MCF 10A (cell line): ENCODE data around the gene OAS3. TPM values are rescaled to one million over a fixed set of nuclear protein-coding genes. Genes with fewer than 3 reads are reported as not detected.

Experiments
- BruUV-seq: library from RNA; stranded (reverse); fragments of 400-500 nt; replicated peaks from 2 replicates; lab custom pipeline; 2021; lab: Mats Ljungman, UMichigan
- CTCF ChIA-PET: fragments of 300-600 bp; sonication (Branson Sonifier 250); formaldehyde crosslinking; extraction: SDS; loops from one replicate; lab custom pipeline; 2021; ENCODE audit warnings: antibody characterized with exemption, inconsistent platforms; lab: Yijun Ruan, JAX
- POLR2A ChIA-PET: fragments of 300-600, 350-650 bp; sonication (Branson Sonifier 250); formaldehyde crosslinking; extraction: SDS; loops from one replicate; lab custom pipeline; 2020; ENCODE audit warnings: antibody characterized with exemption, inconsistent platforms; lab: Yijun Ruan, JAX
- DNase-seq: peaks from one replicate; pipeline ENCODE4 v3.0.0-alpha.2; 2018; ENCODE audit not compliant: unreplicated experiment
- H3K27ac Mint-ChIP-seq: one replicate; pipeline ENCODE4 v1.8.0; 2022; ENCODE audit warnings: mild to moderate bottlenecking, low read depth, mixed read lengths; ENCODE audit not compliant: unreplicated experiment
- H3K27me3 Mint-ChIP-seq: one replicate; pipeline ENCODE4 v1.8.0; 2022; ENCODE audit warnings: mixed read lengths; ENCODE audit not compliant: insufficient read depth, unreplicated experiment
- H3K36me3 Mint-ChIP-seq: one replicate; pipeline ENCODE4 v1.8.0; 2022; ENCODE audit warnings: mild to moderate bottlenecking, moderate library complexity, mixed read lengths; ENCODE audit not compliant: insufficient read depth, unreplicated experiment
- H3K4me1 Mint-ChIP-seq: one replicate; pipeline ENCODE4 v1.8.0; 2022; ENCODE audit warnings: mixed read lengths; ENCODE audit not compliant: insufficient read depth, unreplicated experiment
- H3K4me3 Mint-ChIP-seq: one replicate; pipeline ENCODE4 v1.8.0; 2022; ENCODE audit warnings: mild to moderate bottlenecking, moderate library complexity, mixed read lengths; ENCODE audit not compliant: unreplicated experiment
- H3K9me3 Mint-ChIP-seq: one replicate; pipeline ENCODE4 v1.8.0; 2022; ENCODE audit warnings: mixed read lengths; ENCODE audit not compliant: unreplicated experiment
- intact Hi-C: fragments of 100-400 bp; cut with micrococcal nuclease; formaldehyde crosslinking; loops from 2 replicates; pipeline ENCODE4 v1.14.1; 2022
- total RNA-seq: library from RNA; stranded (reverse); gene quantifications from 2 replicates; pipeline ENCODE4 v1.2.3, GENCODE V29; 2022
- TF ChIP-seq, protein P1 (sequence below): fragments of 200-600 bp; IDR thresholded peaks from one replicate; pipeline ENCODE4 v1.8.0; 2022; ENCODE audit warnings: antibody characterized with exemption, mild to moderate bottlenecking; ENCODE audit not compliant: unreplicated experiment

OAS3 gene
- total RNA-seq, 1 experiment from 2014 or later: 6.5 TPM

DNA sequence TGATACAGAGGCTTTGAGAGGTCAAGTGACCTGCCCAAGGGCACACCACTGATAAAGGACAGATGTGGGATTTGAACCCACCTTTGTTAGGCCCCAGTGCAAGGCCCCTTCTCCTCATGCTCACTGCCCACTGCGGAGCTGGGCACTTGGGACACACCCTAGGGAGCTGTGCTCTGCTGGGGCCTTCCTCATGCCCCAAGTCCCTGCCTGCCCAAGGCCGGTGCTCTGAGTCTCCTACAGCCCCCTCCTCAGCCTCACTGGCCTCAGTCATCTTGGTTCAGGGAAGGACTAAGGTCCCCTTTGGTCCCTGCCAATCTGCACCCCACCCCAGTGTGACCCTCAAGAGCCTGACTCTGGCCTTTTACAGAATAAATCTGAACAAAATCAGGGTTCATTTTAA, 7.9 kb upstream of the OAS3 start:
- Mint-ChIP-seq H3K4me3 (no peak overlapping the region), H3K9me3 (no peaks in the 10 kb centered on the region), H3K27ac (no peak overlapping the region), H3K36me3 (peaks cover 3% of the 10 kb centered on the region), H3K27me3 (no peaks in the 10 kb centered on the region), H3K4me1 (peaks cover 5% of the 10 kb centered on the region)
- no peak for DNase-seq
- intact Hi-C loops: no loop called here
- TF ChIP-seq, protein P1, sequence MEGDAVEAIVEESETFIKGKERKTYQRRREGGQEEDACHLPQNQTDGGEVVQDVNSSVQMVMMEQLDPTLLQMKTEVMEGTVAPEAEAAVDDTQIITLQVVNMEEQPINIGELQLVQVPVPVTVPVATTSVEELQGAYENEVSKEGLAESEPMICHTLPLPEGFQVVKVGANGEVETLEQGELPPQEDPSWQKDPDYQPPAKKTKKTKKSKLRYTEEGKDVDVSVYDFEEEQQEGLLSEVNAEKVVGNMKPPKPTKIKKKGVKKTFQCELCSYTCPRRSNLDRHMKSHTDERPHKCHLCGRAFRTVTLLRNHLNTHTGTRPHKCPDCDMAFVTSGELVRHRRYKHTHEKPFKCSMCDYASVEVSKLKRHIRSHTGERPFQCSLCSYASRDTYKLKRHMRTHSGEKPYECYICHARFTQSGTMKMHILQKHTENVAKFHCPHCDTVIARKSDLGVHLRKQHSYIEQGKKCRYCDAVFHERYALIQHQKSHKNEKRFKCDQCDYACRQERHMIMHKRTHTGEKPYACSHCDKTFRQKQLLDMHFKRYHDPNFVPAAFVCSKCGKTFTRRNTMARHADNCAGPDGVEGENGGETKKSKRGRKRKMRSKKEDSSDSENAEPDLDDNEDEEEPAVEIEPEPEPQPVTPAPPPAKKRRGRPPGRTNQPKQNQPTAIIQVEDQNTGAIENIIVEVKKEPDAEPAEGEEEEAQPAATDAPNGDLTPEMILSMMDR: no peak
- ChIA-PET POLR2A (interaction anchor here (0.6 to 0.7 kb wide), 2 partner anchors 254 to 967 kb away, joined by 3 read pairs; no protein-coding TSS in a partner anchor), CTCF (interaction anchor here (1.1 kb wide), 1 partner anchor 11 kb away, joined by 4 read pairs; no protein-coding TSS in a partner anchor)
- BruUV-seq: no TSS peak

DNA sequence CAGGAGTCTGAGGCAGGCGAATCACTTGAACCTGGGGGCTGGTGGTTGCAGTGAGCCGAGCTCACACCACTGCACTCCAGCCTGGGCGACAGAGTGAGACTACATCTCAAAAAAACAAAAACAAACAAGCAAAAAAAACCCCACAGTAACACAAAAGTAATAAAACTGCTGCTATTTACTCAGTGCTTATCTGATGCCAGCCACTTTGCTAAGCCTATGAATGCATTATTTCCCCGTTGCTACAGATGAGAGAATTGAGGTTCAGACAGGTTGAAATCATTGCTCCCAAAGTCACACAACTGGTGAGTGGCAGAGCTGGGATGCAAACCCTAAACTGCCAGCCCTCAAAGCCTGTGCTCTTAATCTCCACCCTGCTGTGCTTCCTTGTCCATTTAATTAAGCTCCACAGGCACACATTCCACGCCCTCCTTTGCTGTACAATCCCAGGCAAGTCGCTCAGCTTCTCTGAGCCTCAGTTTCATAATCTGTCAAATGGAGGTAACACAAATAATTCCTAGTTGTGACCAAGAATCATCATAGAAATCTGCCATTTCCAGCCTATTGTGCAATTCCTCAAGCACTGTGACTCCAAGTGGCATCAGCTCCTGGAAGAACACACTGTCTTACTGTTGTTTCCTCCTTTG, 5.7 kb upstream of the OAS3 start:
- no TSS peak for BruUV-seq

DNA sequence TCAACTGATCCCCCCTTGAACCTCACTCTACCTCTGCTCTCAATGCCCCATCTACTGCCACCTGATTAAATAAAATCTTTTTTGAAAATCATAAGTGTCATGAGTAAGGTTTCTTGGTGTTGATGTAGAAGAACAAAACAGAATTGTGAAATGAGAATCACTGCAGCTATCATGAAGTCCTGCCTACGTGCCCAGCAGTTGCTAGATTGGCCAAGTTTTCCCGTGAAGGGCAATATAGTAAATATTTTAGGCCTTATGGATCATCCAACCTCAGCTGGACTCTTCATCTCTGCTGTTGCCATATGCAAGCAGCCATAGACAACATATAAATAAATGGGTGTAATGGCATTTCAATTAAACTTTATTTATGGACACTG, 5.2 kb upstream of the OAS3 start:
- H3K4me3 Mint-ChIP-seq: no peak overlapping the region
- no peaks in the 10 kb centered on the region for H3K27me3 Mint-ChIP-seq
- intact Hi-C loops: no loop called here
- H3K36me3 Mint-ChIP-seq: peaks cover 6% of the 10 kb centered on the region
- no peak overlapping the region for H3K27ac Mint-ChIP-seq
- no peaks in the 10 kb centered on the region for H3K9me3 Mint-ChIP-seq
- ChIA-PET CTCF (interaction anchor here (0.8 to 1.0 kb wide), 2 partner anchors 17 to 25 kb away, joined by 3 to 5 read pairs; no protein-coding TSS in a partner anchor), POLR2A (interaction anchor here (0.6 to 1.3 kb wide), 2 partner anchors 16 to 25 kb away, joined by 3 to 9 read pairs; no protein-coding TSS in a partner anchor)
- H3K4me1 Mint-ChIP-seq: peaks cover 25% of the 10 kb centered on the region
- BruUV-seq: no TSS peak
- no peak for DNase-seq
- TF ChIP-seq, protein P1: no peak

More for the DNA sequence above, 5.7 kb upstream of the OAS3 start:
- no peak overlapping the region for H3K27ac Mint-ChIP-seq
- DNase-seq: no peak
- no peak overlapping the region for H3K4me3 Mint-ChIP-seq
- POLR2A ChIA-PET: interaction anchor here (1.3 kb wide), 1 partner anchor 16 kb away, joined by 9 read pairs; no protein-coding TSS in a partner anchor
- peaks cover 21% of the 10 kb centered on the region for H3K4me1 Mint-ChIP-seq
- H3K27me3 Mint-ChIP-seq: no peaks in the 10 kb centered on the region
- CTCF ChIA-PET: interaction anchor here (0.8 to 1.0 kb wide), 2 partner anchors 16 to 24 kb away, joined by 3 to 5 read pairs; no protein-coding TSS in a partner anchor
- intact Hi-C loops: no loop called here
- peaks cover 6% of the 10 kb centered on the region for H3K36me3 Mint-ChIP-seq
- TF ChIP-seq, protein P1: no peak
- no peaks in the 10 kb centered on the region for H3K9me3 Mint-ChIP-seq

DNA sequence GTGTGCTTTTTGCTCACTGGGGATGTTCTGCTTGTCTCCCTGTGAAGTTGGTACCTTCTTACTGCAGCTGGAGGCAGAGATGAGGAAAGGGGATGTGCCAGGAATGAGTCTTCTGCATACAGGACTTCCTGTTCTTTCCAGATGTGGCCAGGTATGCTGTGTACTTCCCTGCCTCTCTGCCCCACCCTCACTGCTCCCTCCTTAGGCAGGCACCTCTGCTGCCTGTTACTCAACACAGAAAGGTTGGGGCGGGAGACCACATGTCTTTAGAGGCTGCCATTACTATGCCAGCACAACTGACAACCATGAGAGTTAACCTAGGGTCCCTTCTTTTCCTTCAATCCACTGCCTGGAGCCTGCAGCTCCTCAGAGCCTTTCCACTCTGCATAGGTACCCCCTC, 2.0 kb upstream of the OAS3 start:
- Mint-ChIP-seq H3K9me3 (no peaks in the 10 kb centered on the region), H3K27ac (peak overlapping the region; percentile 62), H3K4me1 (peaks cover 33% of the 10 kb centered on the region), H3K36me3 (peaks cover 6% of the 10 kb centered on the region), H3K27me3 (no peaks in the 10 kb centered on the region), H3K4me3 (no peak overlapping the region)
- no TSS peak for BruUV-seq
- peak; percentile 58 for DNase-seq
- ChIA-PET CTCF (interaction anchor here (1.3 kb wide), 1 partner anchor 35 kb away, joined by 10 read pairs; no protein-coding TSS in a partner anchor), POLR2A (interaction anchor here (0.6 to 3.6 kb wide), 4 partner anchors 19 to 301 kb away, joined by 3 to 74 read pairs (median 25); partner anchors contain the start of gene OAS1)
- intact Hi-C loops: loop anchor here (5.0 kb wide), 1 partner anchor 34 kb away; no protein-coding TSS in a partner anchor
- TF ChIP-seq, protein P1: no peak
